ENCODE results near the gene OXNAD1. TPM values are rescaled to one million over a fixed set of nuclear protein-coding genes. Genes with fewer than 3 reads are reported as not detected.
"Not testable (repeated sequence)": the region's sequence is repeated elsewhere in the genome, so short reads cannot be mapped to it uniquely, and the experiment has no call there.

Gene OXNAD1
- total RNA-seq, 3 donors from 2014 or later: 21.5 to 35.2 (median 28.4) TPM

- intact Hi-C loops (cut with DNase I, micrococcal nuclease): no loop called here
- H3K36me3 ChIP-seq (ENCODE audit: low read depth): no peaks in the 10 kb centered on the region
- H3K9me3 ChIP-seq: no peaks in the 10 kb centered on the region
- no peak for DNase-seq
- peak; percentile 48 for ATAC-seq
- peaks cover 4% of the 10 kb centered on the region for H3K4me1 ChIP-seq (ENCODE audit: low read depth)
- H3K4me3 ChIP-seq: no peak overlapping the region
- TF ChIP-seq, protein P1, sequence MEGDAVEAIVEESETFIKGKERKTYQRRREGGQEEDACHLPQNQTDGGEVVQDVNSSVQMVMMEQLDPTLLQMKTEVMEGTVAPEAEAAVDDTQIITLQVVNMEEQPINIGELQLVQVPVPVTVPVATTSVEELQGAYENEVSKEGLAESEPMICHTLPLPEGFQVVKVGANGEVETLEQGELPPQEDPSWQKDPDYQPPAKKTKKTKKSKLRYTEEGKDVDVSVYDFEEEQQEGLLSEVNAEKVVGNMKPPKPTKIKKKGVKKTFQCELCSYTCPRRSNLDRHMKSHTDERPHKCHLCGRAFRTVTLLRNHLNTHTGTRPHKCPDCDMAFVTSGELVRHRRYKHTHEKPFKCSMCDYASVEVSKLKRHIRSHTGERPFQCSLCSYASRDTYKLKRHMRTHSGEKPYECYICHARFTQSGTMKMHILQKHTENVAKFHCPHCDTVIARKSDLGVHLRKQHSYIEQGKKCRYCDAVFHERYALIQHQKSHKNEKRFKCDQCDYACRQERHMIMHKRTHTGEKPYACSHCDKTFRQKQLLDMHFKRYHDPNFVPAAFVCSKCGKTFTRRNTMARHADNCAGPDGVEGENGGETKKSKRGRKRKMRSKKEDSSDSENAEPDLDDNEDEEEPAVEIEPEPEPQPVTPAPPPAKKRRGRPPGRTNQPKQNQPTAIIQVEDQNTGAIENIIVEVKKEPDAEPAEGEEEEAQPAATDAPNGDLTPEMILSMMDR (IDR thresholded peaks at IDR 0.05): no peak
Observed at GRCh38 chr3:16305111-16305541, 40.1 kb downstream of the OXNAD1 start.

DNA sequence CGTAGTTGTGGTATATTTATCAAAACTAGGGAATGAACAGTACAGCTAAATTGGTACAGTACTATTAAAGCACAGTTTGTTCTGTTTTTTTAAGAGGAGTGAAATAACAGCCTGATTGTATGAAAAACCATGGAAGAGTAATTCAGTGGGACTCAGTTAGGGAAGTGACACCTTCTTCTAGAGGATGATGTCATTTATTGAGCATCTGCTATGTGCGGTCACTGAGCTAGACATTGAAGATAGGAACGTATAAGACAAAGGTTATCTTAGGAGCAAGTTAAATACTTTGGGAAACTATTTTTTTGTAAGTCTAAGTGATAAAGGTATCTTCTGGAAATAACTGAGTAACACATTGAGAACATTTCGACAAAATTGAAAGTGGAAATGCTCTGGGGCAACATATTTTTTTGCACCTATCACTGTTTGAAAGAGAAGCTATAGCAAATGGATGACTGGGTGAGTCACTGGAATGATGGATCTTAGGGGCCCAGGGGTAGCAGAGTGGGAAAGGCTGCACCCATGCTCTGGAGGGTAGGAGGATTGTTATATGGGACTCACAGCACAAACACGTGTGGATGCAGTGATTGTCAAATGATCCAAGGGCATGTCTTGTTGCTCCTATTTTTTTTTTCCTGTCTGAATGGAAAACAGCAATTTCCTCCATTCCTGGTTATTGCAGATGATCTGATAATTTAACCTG is 43.0 kb downstream of the OXNAD1 start:
- no peaks in the 10 kb centered on the region for H3K9me3 ChIP-seq
- no peak overlapping the region for H3K4me3 ChIP-seq
- ATAC-seq: no peak
- no peaks in the 10 kb centered on the region for H3K36me3 ChIP-seq (ENCODE audit: low read depth)
- no peak for DNase-seq
- H3K4me1 ChIP-seq (ENCODE audit: low read depth): peaks cover 4% of the 10 kb centered on the region
- intact Hi-C loops (cut with DNase I, micrococcal nuclease): no loop called here
- TF ChIP-seq, protein P1 (IDR thresholded peaks at IDR 0.05): no peak

DNA sequence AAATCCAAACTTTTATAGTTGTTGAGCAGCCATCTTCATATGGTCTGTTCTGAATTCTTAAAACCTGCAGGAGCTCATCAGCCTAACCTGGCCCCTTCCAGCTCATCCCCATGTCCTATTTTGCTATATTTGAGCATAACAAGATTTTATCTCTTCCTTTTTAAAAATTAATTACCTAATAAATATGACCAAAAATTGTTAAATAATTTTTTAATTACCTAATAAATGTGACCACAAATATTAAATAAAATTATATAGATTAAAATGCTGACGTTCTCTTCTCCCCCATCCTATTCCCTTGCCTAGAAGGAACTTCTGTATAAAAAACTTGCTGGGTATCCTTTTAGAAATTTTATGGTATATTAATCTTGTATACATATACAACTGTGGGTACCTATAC is 43.7 kb downstream of the OXNAD1 start:
- intact Hi-C loops (cut with DNase I, micrococcal nuclease): no loop called here
- H3K36me3 ChIP-seq (ENCODE audit: low read depth): no peaks in the 10 kb centered on the region
- TF ChIP-seq, protein P1 (IDR thresholded peaks at IDR 0.05): no peak

DNA sequence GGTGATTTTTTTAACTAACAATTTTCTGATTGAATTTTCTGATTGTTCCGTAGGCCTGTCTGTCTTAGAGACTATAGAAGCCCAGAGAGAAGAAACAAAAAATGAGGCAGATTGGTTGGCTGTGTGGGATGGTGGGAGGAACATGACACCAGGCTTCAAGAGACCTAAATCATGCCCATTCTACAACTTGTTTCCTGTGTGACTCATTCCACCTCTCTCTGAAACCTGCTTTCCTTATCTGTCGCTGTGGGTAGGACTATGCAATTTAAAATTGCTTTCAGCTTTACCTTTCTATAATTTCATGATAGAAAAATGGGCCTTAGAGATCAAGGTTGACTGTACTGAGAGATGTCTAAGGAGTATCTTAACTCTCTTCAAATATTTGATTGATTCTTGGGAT is 44.5 kb downstream of the OXNAD1 start:
- TF ChIP-seq, protein P1 (IDR thresholded peaks at IDR 0.05): no peak
- Histone ChIP-seq H3K4me3 (no peak overlapping the region), H3K9me3 (no peaks in the 10 kb centered on the region), H3K36me3 (ENCODE audit: low read depth) (no peaks in the 10 kb centered on the region), H3K4me1 (ENCODE audit: low read depth) (no peaks in the 10 kb centered on the region)
- DNase-seq (no peak), ATAC-seq (peak; percentile 73)
- intact Hi-C loops (cut with DNase I, micrococcal nuclease): no loop called here

More for the DNA sequence above, 43.7 kb downstream of the OXNAD1 start:
- no peak overlapping the region for H3K4me3 ChIP-seq
- ATAC-seq: no peak
- peaks cover 4% of the 10 kb centered on the region for H3K4me1 ChIP-seq (ENCODE audit: low read depth)
- no peak for DNase-seq
- H3K9me3 ChIP-seq: no peaks in the 10 kb centered on the region

DNA sequence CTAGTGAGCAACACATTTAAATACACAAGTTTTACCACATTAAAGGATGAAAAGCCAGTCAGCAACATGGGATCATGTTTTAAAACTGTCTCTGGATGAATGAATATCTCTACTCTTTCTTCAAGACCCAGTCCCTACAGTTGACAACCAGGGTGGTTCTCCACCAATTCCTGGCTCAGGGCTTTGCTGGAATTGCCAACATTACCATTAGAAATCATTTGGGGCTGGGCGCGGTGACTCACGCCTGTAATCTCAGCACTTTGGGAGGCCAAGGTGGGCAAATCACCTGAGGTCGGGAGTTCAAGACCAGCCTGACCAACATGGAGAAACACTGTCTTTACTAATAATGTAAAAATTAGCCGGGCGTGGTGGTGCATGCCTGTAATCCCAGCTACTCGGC is 45.5 kb downstream of the OXNAD1 start:
- intact Hi-C loops (cut with DNase I, micrococcal nuclease); DNase-seq; H3K36me3 ChIP-seq (ENCODE audit: low read depth); H3K4me3 ChIP-seq; H3K9me3 ChIP-seq; ATAC-seq; H3K4me1 ChIP-seq (ENCODE audit: low read depth): not testable (repeated sequence)

DNA sequence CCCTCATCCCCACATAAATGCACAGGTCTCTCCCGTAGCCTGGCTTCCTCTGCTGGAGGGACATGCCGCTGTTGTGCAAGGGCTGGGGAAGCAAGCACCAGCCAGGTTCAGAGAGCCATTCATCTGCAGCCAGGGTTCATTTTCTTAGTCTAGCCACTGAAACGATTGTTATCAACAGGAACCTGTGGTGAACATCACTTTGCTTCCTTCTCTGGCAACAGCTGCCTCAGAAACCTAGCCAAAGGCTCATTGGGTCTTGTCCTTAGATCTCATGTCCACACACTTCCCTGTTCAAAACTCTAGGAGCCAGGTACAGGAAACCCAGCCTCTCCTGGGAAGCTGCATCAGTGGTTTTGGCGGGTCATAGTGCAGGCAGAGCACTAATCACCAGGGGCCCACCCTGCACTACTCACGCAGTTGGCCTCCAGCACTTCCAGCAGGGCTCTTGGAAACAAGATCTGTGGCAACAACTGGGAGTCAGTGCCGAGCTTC is 47.0 kb downstream of the OXNAD1 start:
- Histone ChIP-seq H3K36me3 (ENCODE audit: low read depth) (no peaks in the 10 kb centered on the region), H3K9me3 (no peaks in the 10 kb centered on the region), H3K4me1 (ENCODE audit: low read depth) (no peaks in the 10 kb centered on the region), H3K4me3 (no peak overlapping the region)
- intact Hi-C loops (cut with DNase I, micrococcal nuclease): no loop called here
- TF ChIP-seq, protein P1 (IDR thresholded peaks at IDR 0.05): no peak
- ATAC-seq (peak; percentile 71), DNase-seq (peak in 1 of 3 donors; percentile 12)

Measured in mucosa of descending colon (tissue), 3 donors.